ENCODE results near the gene LCNL1.

DNA sequence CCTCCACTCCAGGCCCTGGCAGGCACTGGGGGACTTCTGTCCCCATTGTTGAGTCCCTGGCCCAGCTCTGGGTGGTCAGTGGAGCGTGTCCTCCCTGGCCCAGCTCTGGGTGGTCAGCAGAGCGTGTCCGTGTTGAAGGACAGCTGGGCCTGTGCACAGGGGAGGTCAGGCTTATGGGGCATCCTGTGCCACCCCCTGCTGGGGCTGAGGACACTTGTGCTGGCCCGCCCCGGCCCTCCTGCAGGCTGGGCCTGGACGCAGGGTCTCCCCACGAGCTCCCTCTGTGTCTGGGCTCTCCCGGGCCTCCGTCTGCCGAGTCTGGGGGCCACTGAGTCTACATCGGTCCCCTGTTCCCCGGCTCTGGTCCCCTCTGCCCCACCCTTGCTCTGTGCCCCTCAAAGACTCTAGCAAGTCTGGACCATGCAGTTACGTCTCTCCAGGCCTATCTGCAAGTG lies 25.1 kb downstream of the LCNL1 start:
- TF ChIP-seq, protein P1, sequence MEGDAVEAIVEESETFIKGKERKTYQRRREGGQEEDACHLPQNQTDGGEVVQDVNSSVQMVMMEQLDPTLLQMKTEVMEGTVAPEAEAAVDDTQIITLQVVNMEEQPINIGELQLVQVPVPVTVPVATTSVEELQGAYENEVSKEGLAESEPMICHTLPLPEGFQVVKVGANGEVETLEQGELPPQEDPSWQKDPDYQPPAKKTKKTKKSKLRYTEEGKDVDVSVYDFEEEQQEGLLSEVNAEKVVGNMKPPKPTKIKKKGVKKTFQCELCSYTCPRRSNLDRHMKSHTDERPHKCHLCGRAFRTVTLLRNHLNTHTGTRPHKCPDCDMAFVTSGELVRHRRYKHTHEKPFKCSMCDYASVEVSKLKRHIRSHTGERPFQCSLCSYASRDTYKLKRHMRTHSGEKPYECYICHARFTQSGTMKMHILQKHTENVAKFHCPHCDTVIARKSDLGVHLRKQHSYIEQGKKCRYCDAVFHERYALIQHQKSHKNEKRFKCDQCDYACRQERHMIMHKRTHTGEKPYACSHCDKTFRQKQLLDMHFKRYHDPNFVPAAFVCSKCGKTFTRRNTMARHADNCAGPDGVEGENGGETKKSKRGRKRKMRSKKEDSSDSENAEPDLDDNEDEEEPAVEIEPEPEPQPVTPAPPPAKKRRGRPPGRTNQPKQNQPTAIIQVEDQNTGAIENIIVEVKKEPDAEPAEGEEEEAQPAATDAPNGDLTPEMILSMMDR (IDR thresholded peaks at IDR 0.05; ENCODE audit: low read depth, low read length, poor library complexity, severe bottlenecking), result no peak
- no peak for TF ChIP-seq EZH2phosphoT487 (IDR thresholded peaks at IDR 0.05; ENCODE audit: borderline replicate concordance, low read length)

Measured in DOHH2 (cell line).